Panc1 (cell line): ENCODE measurements around the gene APEX1. TPM values are rescaled to one million over a fixed set of nuclear protein-coding genes. Genes with fewer than 3 reads are reported as not detected.

Experiments used
- ATAC-seq: fragments of 200-7000 bp; cut with Tn5 transposase; 2 replicates; pipeline ENCODE4 v1.9.1; 2020; ENCODE audit warnings: mild to moderate bottlenecking, moderate library complexity
- BruUV-seq: library from RNA; stranded (reverse); fragments of 400-500 nt; replicated peaks from 2 replicates; lab custom pipeline; 2021; lab: Mats Ljungman, UMichigan
- CTCF ChIA-PET: fragments of 300-600 bp; sonication (Branson Sonifier 250); formaldehyde crosslinking; loops from one replicate; lab custom pipeline; 2022; ENCODE audit warnings: antibody characterized with exemption; lab: Charles Lee
- POLR2A ChIA-PET: fragments of 300-600 bp; sonication (Branson Sonifier 250); formaldehyde crosslinking; loops from one replicate; lab custom pipeline; 2022; ENCODE audit warnings: antibody characterized with exemption; lab: Charles Lee
- DNase-seq: peaks from one replicate; pipeline ENCODE4 v3.0.0-alpha.2; 2010; ENCODE audit warnings: low read depth, low spot score
- H3K27ac ChIP-seq: 2 replicates; pipeline ENCODE4 v1.5.1; 2011; ENCODE audit warnings: mild to moderate bottlenecking, low read length, inconsistent platforms
- H3K27me3 ChIP-seq: fragments of 200-500 bp; sonication (Bioruptor generic); 2 replicates; pipeline ENCODE4 v1.6.0; 2014; ENCODE audit warnings: low read length, inconsistent platforms; ENCODE audit not compliant: control insufficient read depth, insufficient read depth
- H3K36me3 ChIP-seq: fragments of 200-500 bp; sonication (Bioruptor generic); 2 replicates; pipeline ENCODE4 v1.5.1; 2014; ENCODE audit warnings: inconsistent platforms, mild to moderate bottlenecking, low read length, moderate library complexity; ENCODE audit not compliant: control insufficient read depth, insufficient read depth
- H3K4me1 ChIP-seq: 2 replicates; pipeline ENCODE4 v1.5.1; 2011; ENCODE audit warnings: inconsistent platforms, mild to moderate bottlenecking, low read length, moderate library complexity; ENCODE audit not compliant: control insufficient read depth, insufficient read depth
- H3K4me3 ChIP-seq, 2 experiments: 2 replicates each; pipeline ENCODE4 v1.5.1; 2011 to 2012; ENCODE audit warnings: low read depth in 2 of 2, low read length in 2 of 2, mild to moderate bottlenecking in 2 of 2, inconsistent platforms in 1 of 2, moderate library complexity in 1 of 2
- H3K9me3 ChIP-seq: fragments of 200-500 bp; sonication (Bioruptor generic); 2 replicates; pipeline ENCODE4 v1.5.1; 2014; ENCODE audit warnings: low read depth, mild to moderate bottlenecking, inconsistent platforms, low read length, moderate library complexity; ENCODE audit not compliant: control insufficient read depth, insufficient read depth
- CTCF ChIP-seq: fragments of 450-650 bp; IDR thresholded peaks from 2 replicates; pipeline ENCODE4 v1.5.1; 2017; ENCODE audit warnings: mild to moderate bottlenecking
- POLR2AphosphoS5 ChIP-seq: IDR thresholded peaks from 2 replicates; pipeline ENCODE4 v1.6.1; 2012; ENCODE audit warnings: mild to moderate bottlenecking, low read depth, low read length, moderate library complexity
- REST ChIP-seq, 2 experiments: IDR thresholded peaks; 2 replicates each; pipeline ENCODE4 v1.6.1; 2011 to 2012; ENCODE audit warnings: low read depth in 2 of 2, control low read depth in 1 of 2, low read length in 1 of 2, mild to moderate bottlenecking in 1 of 2, moderate library complexity in 1 of 2; ENCODE audit not compliant: insufficient read depth in 1 of 2
- SIN3A ChIP-seq: IDR thresholded peaks from 2 replicates; pipeline ENCODE4 v1.6.1; 2012; ENCODE audit warnings: low read depth, mild to moderate bottlenecking, low read length, moderate library complexity, borderline replicate concordance; ENCODE audit not compliant: insufficient read depth
- TCF7L2 ChIP-seq: IDR thresholded peaks from 2 replicates; pipeline ENCODE4 v1.6.1; 2011; ENCODE audit warnings: mild to moderate bottlenecking, low read depth, low read length, inconsistent platforms
- in situ Hi-C: cut with HindIII; loops from 2 replicates; pipeline ENCODE4 v1.10.0; 2016; ENCODE audit warnings: low sequenced_read_pairs, low pct_unique_long_range_greater_than_20kb
- intact Hi-C: fragments of 100-400 bp; cut with micrococcal nuclease; formaldehyde crosslinking; loops from one replicate; pipeline ENCODE4 v1.10.0; 2022; ENCODE audit not compliant: unreplicated experiment
- total RNA-seq: library from RNA; stranded (reverse); gene quantifications from one replicate; pipeline ENCODE4 v1.2.1, GENCODE V29; 2021; ENCODE audit not compliant: unreplicated experiment

The APEX1 gene
- total RNA-seq, 1 experiment from 2014 or later = 163 TPM

DNA sequence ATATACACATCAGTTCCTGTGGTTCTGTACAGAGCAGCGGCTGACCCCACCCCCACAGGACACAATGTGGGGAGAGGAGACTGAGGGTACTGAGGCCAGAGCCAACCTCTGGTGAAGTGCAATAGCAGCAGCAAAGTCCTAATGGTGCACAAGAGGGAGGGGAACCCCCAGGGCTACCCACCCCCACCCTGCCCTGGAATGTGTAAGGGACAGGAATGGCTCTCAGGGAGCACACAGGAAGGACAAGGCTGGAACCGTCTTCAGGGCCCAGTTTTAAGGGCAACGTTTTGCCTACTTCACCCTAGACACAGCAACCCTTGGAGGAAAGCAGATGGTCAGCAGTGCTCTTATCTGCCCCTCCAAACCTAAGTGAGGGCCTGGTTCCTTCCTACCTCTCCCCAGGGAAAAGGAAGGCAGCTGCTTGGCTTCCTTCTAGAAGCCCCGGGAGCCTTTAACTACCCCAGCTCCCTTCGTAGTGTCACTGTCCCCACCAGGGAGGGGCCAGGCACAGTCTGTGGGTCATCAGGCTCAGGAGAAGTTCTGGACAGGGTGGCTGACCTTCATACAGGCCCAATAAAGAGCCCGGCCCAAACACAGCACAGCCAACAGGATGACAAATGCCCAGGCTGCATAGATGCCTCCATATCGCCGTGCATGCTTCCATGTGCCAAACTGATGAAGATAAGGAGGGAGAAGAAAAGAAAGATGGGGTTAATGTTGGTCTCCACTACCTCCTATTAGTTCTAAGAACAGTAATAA lies 3.2 kb downstream of the APEX1 start:
- BruUV-seq = no TSS peak
- no peak overlapping the region for H3K4me3 ChIP-seq
- intact Hi-C loops = no loop called here
- ChIA-PET POLR2A (no interaction called here), CTCF (no interaction called here)
- H3K36me3 ChIP-seq = peaks cover 16% of the 10 kb centered on the region
- DNase-seq (no peak), ATAC-seq (no peak)
- H3K27me3 ChIP-seq = no peaks in the 10 kb centered on the region
- TF ChIP-seq POLR2AphosphoS5 (peak; percentile 61; the same call in 1 of the 2 replicates), CTCF (no peak)
- H3K4me1 ChIP-seq = peaks cover 39% of the 10 kb centered on the region
- in situ Hi-C loops = no loop called here
- H3K27ac ChIP-seq = no peak overlapping the region; the same call in 1 of the 2 replicates
- no peaks in the 10 kb centered on the region for H3K9me3 ChIP-seq

- Histone ChIP-seq H3K36me3 (peaks cover 11% of the 10 kb centered on the region), H3K27me3 (no peaks in the 10 kb centered on the region), H3K9me3 (no peaks in the 10 kb centered on the region), H3K27ac (peak overlapping the region; percentile 73), H3K4me1 (peaks cover 34% of the 10 kb centered on the region), H3K4me3 (peak overlapping the region; percentile 82 to 91)
- in situ Hi-C loops (no loop called here), intact Hi-C loops (no loop called here)
- no peak for DNase-seq
- no TSS peak for BruUV-seq
- ChIA-PET POLR2A (interaction anchor here (1.1 to 1.2 kb wide), 2 partner anchors 9 to 117 kb away, joined by 4 to 5 read pairs; partner anchors contain the start of genes PARP2 and PNP), CTCF (no interaction called here)
- no peak for TF ChIP-seq CTCF
- TF ChIP-seq REST (IDR thresholded peaks at IDR 0.05; ENCODE audit: insufficient read depth in 1 of 2, low read depth in 2 of 2, low read length in 1 of 2) = no peak
- no peak for TF ChIP-seq TCF7L2
- no peak for TF ChIP-seq POLR2AphosphoS5
- no peak for TF ChIP-seq SIN3A
- ATAC-seq = peak; percentile 37
These were observed 5.6 kb downstream of the APEX1 start for GRCh38 chr14:20460458-20461224.
